ENCODE data around the gene TNXB.
"Not testable (repeated sequence)": the region's sequence is repeated elsewhere in the genome, so short reads cannot be mapped to it uniquely, and the experiment has no call there.

- TF ChIP-seq, protein P1, sequence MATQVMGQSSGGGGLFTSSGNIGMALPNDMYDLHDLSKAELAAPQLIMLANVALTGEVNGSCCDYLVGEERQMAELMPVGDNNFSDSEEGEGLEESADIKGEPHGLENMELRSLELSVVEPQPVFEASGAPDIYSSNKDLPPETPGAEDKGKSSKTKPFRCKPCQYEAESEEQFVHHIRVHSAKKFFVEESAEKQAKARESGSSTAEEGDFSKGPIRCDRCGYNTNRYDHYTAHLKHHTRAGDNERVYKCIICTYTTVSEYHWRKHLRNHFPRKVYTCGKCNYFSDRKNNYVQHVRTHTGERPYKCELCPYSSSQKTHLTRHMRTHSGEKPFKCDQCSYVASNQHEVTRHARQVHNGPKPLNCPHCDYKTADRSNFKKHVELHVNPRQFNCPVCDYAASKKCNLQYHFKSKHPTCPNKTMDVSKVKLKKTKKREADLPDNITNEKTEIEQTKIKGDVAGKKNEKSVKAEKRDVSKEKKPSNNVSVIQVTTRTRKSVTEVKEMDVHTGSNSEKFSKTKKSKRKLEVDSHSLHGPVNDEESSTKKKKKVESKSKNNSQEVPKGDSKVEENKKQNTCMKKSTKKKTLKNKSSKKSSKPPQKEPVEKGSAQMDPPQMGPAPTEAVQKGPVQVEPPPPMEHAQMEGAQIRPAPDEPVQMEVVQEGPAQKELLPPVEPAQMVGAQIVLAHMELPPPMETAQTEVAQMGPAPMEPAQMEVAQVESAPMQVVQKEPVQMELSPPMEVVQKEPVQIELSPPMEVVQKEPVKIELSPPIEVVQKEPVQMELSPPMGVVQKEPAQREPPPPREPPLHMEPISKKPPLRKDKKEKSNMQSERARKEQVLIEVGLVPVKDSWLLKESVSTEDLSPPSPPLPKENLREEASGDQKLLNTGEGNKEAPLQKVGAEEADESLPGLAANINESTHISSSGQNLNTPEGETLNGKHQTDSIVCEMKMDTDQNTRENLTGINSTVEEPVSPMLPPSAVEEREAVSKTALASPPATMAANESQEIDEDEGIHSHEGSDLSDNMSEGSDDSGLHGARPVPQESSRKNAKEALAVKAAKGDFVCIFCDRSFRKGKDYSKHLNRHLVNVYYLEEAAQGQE (IDR thresholded peaks at IDR 0.05; ENCODE audit: low read depth) = not testable (repeated sequence)
- not testable (repeated sequence) for TF ChIP-seq TEAD4 (IDR thresholded peaks at IDR 0.05); TCF12 (IDR thresholded peaks at IDR 0.05; ENCODE audit: low read depth); TAF1 (IDR thresholded peaks at IDR 0.05; ENCODE audit: low read depth); YY1 (IDR thresholded peaks at IDR 0.05; ENCODE audit: low read depth); CEBPB (IDR thresholded peaks at IDR 0.05); FOXM1 (IDR thresholded peaks at IDR 0.05; ENCODE audit: borderline replicate concordance, low read depth); CREB1 (IDR thresholded peaks at IDR 0.05; ENCODE audit: low read depth); EP300 (IDR thresholded peaks at IDR 0.05; ENCODE audit: borderline replicate concordance); NFIC (IDR thresholded peaks at IDR 0.05); RAD21 (IDR thresholded peaks at IDR 0.05; ENCODE audit: low read depth)
- TF ChIP-seq, protein P2, sequence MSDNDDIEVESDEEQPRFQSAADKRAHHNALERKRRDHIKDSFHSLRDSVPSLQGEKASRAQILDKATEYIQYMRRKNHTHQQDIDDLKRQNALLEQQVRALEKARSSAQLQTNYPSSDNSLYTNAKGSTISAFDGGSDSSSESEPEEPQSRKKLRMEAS (IDR thresholded peaks at IDR 0.05) = not testable (repeated sequence)
Observed at GRCh38 chr6:32037598-32038524, 71.3 kb downstream of the TNXB start, which contains the start of gene CYP21A2.

Data from Ishikawa (cell line).